KMS-11 (cell line): Measurements from ENCODE around the gene ZNF652.

Source experiments
- H2AFZ ChIP-seq: fragments of 200-600 bp; sonication (generic); 2 replicates; pipeline ENCODE4 v1.6.1; 2016; ENCODE audit warnings: antibody characterized with exemption, mixed run types, low read depth
- H3K27ac ChIP-seq: fragments of 200-600 bp; sonication (generic); 2 replicates; pipeline ENCODE4 v1.6.1; 2016; ENCODE audit warnings: mild to moderate bottlenecking, mixed run types
- H3K27me3 ChIP-seq: fragments of 200-600 bp; sonication (generic); 2 replicates; pipeline ENCODE4 v1.6.1; 2017; ENCODE audit warnings: mild to moderate bottlenecking, low read depth, mixed run types, moderate library complexity; ENCODE audit not compliant: insufficient read depth
- H3K36me3 ChIP-seq: fragments of 200-600 bp; sonication (generic); 2 replicates; pipeline ENCODE4 v1.6.1; 2017; ENCODE audit warnings: mild to moderate bottlenecking, mixed run types; ENCODE audit not compliant: insufficient read depth
- H3K4me1 ChIP-seq: fragments of 200-600 bp; sonication (generic); 2 replicates; pipeline ENCODE4 v1.6.1; 2016; ENCODE audit warnings: mild to moderate bottlenecking, low read depth, mixed run types; ENCODE audit not compliant: poor library complexity, severe bottlenecking
- H3K4me2 ChIP-seq: fragments of 200-600 bp; sonication (generic); 2 replicates; pipeline ENCODE4 v1.7.0; 2016; ENCODE audit warnings: mild to moderate bottlenecking, mixed run types
- H3K4me3 ChIP-seq: fragments of 200-600 bp; sonication (generic); IDR thresholded peaks from 2 replicates; pipeline ENCODE4 v1.6.1; 2017; ENCODE audit warnings: low read depth, low read length, mixed read lengths; ENCODE audit not compliant: insufficient read depth
- H3K79me2 ChIP-seq: fragments of 200-600 bp; sonication (generic); 2 replicates; pipeline ENCODE4 v1.6.1; 2016; ENCODE audit warnings: low read depth, mixed run types; ENCODE audit not compliant: insufficient read depth
- H3K9ac ChIP-seq: fragments of 200-600 bp; sonication (generic); 2 replicates; pipeline ENCODE4 v1.6.1; 2016; ENCODE audit warnings: mild to moderate bottlenecking, mixed run types
- H4K20me1 ChIP-seq: fragments of 200-600 bp; sonication (generic); 2 replicates; pipeline ENCODE4 v1.6.1; 2016; ENCODE audit warnings: mild to moderate bottlenecking, mixed run types; ENCODE audit not compliant: insufficient read depth
- TF ChIP-seq, protein P1 (sequence below): fragments of 200-600 bp; sonication (generic); conservative IDR thresholded peaks from 2 replicates; pipeline ENCODE4 v1.6.1; 2017; ENCODE audit warnings: low read depth, mild to moderate bottlenecking, antibody characterized with exemption, low read length, moderate library complexity, mixed read lengths

The ZNF652 gene

DNA sequence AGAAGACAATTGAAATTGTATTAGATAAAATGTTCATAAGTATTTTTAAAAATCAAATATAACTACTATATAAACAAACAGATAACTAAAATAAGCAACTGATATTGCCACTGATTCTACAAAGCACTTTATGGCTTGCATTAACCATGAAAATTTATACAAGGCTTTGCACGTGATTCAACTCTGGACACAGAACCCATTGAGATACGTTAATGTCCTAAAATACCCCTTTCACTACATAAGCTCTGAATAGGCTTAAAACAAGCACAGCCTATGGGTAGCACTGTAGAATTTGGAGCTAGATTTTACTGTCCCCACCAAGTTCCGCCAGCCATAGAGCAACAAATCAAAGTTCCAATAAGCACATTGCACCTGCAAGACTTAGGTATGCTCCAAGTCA lies 4.5 kb downstream of the ZNF652 start:
- TF ChIP-seq, protein P1, sequence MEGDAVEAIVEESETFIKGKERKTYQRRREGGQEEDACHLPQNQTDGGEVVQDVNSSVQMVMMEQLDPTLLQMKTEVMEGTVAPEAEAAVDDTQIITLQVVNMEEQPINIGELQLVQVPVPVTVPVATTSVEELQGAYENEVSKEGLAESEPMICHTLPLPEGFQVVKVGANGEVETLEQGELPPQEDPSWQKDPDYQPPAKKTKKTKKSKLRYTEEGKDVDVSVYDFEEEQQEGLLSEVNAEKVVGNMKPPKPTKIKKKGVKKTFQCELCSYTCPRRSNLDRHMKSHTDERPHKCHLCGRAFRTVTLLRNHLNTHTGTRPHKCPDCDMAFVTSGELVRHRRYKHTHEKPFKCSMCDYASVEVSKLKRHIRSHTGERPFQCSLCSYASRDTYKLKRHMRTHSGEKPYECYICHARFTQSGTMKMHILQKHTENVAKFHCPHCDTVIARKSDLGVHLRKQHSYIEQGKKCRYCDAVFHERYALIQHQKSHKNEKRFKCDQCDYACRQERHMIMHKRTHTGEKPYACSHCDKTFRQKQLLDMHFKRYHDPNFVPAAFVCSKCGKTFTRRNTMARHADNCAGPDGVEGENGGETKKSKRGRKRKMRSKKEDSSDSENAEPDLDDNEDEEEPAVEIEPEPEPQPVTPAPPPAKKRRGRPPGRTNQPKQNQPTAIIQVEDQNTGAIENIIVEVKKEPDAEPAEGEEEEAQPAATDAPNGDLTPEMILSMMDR, result no peak
- Histone ChIP-seq H3K36me3 (no peaks in the 10 kb centered on the region), H3K79me2 (peaks cover 91% of the 10 kb centered on the region), H4K20me1 (no peaks in the 10 kb centered on the region), H3K27me3 (no peaks in the 10 kb centered on the region), H3K4me3 (no peak overlapping the region), H3K4me1 (peaks cover 65% of the 10 kb centered on the region), H2AFZ (no peak overlapping the region), H3K4me2 (peak overlapping the region; percentile 54), H3K9ac (peak overlapping the region; percentile 22; the same call in 1 of the 2 replicates), H3K27ac (peak overlapping the region; percentile 60)

- H3K27ac ChIP-seq, result peak overlapping the region; percentile 60; the same call in 1 of the 2 replicates
- peak overlapping the region; percentile 54 for H3K4me2 ChIP-seq
- H3K36me3 ChIP-seq, result no peaks in the 10 kb centered on the region
- no peaks in the 10 kb centered on the region for H3K27me3 ChIP-seq
- H2AFZ ChIP-seq, result no peak overlapping the region
- H3K9ac ChIP-seq, result no peak overlapping the region
- no peak overlapping the region for H3K4me3 ChIP-seq
- peaks cover 100% of the 10 kb centered on the region for H3K79me2 ChIP-seq
- H4K20me1 ChIP-seq, result no peaks in the 10 kb centered on the region
- TF ChIP-seq, protein P1, result no peak
- H3K4me1 ChIP-seq, result peaks cover 65% of the 10 kb centered on the region
These were observed 5.7 kb downstream of the ZNF652 start for GRCh38 chr17:49356320-49356719.

DNA sequence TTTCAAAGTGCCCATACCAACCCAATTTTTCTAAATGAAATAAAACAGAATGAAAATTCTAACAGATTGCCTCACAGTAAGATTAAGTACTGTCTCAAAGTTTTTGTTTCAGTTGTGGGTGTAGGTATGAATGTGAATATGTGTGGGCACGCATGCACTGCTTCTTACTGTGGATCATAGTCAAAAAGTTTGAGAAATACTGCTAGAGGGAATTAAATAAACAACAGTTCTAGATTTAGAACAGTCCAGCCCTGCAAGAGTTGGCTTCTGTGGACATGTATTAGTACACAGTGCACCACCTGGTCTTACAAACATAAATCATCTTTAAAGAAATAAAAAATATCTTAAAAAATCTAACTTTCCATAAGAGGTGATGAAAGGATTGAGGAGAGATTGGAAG lies 8.4 kb downstream of the ZNF652 start:
- Histone ChIP-seq H4K20me1 (no peaks in the 10 kb centered on the region), H3K9ac (no peak overlapping the region), H3K36me3 (no peaks in the 10 kb centered on the region), H3K4me1 (peaks cover 70% of the 10 kb centered on the region), H2AFZ (no peak overlapping the region), H3K79me2 (peaks cover 98% of the 10 kb centered on the region), H3K27me3 (no peaks in the 10 kb centered on the region), H3K27ac (no peak overlapping the region), H3K4me3 (no peak overlapping the region), H3K4me2 (peak overlapping the region; percentile 11; the same call in 1 of the 2 replicates)
- TF ChIP-seq, protein P1, result no peak

DNA sequence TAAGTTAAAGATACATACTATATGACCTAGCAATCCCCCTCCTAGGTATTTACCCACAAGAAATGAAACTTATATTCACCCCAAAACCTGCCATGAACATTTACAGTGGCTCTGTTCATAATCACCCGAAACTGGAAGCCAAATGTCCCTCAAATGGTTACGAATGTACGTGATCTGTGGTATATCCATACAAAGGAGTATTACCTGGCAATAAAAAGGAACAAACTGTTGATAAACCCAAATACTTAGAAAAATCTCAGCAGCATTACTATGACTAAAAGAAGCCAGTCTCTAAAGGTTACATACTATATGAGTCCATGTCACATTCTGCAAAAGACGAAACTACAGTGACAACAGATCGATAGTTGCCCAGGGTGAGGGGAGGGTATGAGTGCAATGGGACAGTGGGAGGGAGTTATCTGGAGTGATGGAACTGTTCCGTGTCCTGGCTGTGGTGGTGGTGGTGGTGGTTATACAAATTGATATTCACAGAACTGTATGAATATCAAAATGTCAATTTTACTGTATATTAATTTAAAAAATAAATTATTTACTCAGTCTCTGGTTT lies 9.4 kb downstream of the ZNF652 start:
- H2AFZ ChIP-seq, result no peak overlapping the region
- no peak overlapping the region for H3K27ac ChIP-seq
- TF ChIP-seq, protein P1, result no peak
- H3K4me2 ChIP-seq, result no peak overlapping the region
- H4K20me1 ChIP-seq, result no peaks in the 10 kb centered on the region
- H3K4me1 ChIP-seq, result peaks cover 68% of the 10 kb centered on the region
- peaks cover 98% of the 10 kb centered on the region for H3K79me2 ChIP-seq
- H3K9ac ChIP-seq, result no peak overlapping the region
- no peaks in the 10 kb centered on the region for H3K27me3 ChIP-seq
- H3K4me3 ChIP-seq, result no peak overlapping the region
- H3K36me3 ChIP-seq, result no peaks in the 10 kb centered on the region
